H1 (cell line): ENCODE data around the gene PMM1. TPM values are rescaled to one million over a fixed set of nuclear protein-coding genes. Genes with fewer than 3 reads are reported as not detected.

Experiments
- ASH2L ChIP-seq: fragments of 200-600, 300-600 bp; sonication (generic); IDR thresholded peaks from one replicate; pipeline ENCODE4 v1.7.1; 2017; ENCODE audit warnings: low read length
- ATF2 ChIP-seq: IDR thresholded peaks from 2 replicates; pipeline ENCODE4 v1.6.1; 2012; ENCODE audit warnings: low read length, inconsistent platforms
- ATF3 ChIP-seq: IDR thresholded peaks from 2 replicates; pipeline ENCODE4 v1.6.1; 2011; ENCODE audit warnings: low read depth, mild to moderate bottlenecking, low read length; ENCODE audit not compliant: insufficient read depth
- BACH1 ChIP-seq: IDR thresholded peaks from 2 replicates; pipeline ENCODE4 v1.6.1; 2012; ENCODE audit warnings: low read length, improper control_type of control experiment
- CHD2 ChIP-seq: IDR thresholded peaks from 2 replicates; pipeline ENCODE4 v1.6.1; 2012; ENCODE audit warnings: low read length, improper control_type of control experiment
- CREB1 ChIP-seq: IDR thresholded peaks from 2 replicates; pipeline ENCODE4 v1.6.1; 2012; ENCODE audit warnings: inconsistent platforms
- CTBP2 ChIP-seq: IDR thresholded peaks from 2 replicates; pipeline ENCODE4 v1.7.0; 2011; ENCODE audit warnings: borderline replicate concordance, mild to moderate bottlenecking, moderate library complexity, mixed read lengths, low read length; ENCODE audit not compliant: insufficient read depth, insufficient read length
- EP300 ChIP-seq, 2 experiments: IDR thresholded peaks; 1 replicate in 1 of 2; 2 replicates in 1 of 2; pipeline ENCODE4 v1.6.1; 2011 to 2012; ENCODE audit warnings: low read depth in 2 of 2, low read length in 2 of 2, mild to moderate bottlenecking in 2 of 2, borderline replicate concordance in 1 of 2, inconsistent platforms in 1 of 2, moderate library complexity in 1 of 2
- HDAC2 ChIP-seq, 2 experiments: fragments of 300-600 bp in 1 of 2; sonication (generic) in 1 of 2; IDR thresholded peaks; 2 replicates each; pipeline ENCODE4 v1.6.1; 2011 to 2012; ENCODE audit warnings: low read depth in 2 of 2, low read length in 2 of 2, mild to moderate bottlenecking in 2 of 2, moderate library complexity in 2 of 2, borderline replicate concordance in 1 of 2, inconsistent platforms in 1 of 2
- KDM1A ChIP-seq: fragments of 200-600, 300-600 bp; sonication (generic); IDR thresholded peaks from 2 replicates; pipeline ENCODE4 v1.7.1; 2016; ENCODE audit warnings: mild to moderate bottlenecking, low read length, borderline replicate concordance
- KDM5A ChIP-seq: fragments of 200-600 bp; IDR thresholded peaks from 2 replicates; pipeline ENCODE4 v1.7.1; 2012; ENCODE audit warnings: mild to moderate bottlenecking, low read length, inconsistent platforms, mixed read lengths
- MAX ChIP-seq: IDR thresholded peaks from 2 replicates; pipeline ENCODE4 v1.6.1; 2012; ENCODE audit warnings: inconsistent platforms
- POLR2A ChIP-seq, 2 experiments: IDR thresholded peaks; 1 replicate in 1 of 2; 2 replicates in 1 of 2; pipeline ENCODE4 v1.6.1; 2011; ENCODE audit warnings: low read depth in 2 of 2, low read length in 2 of 2, mild to moderate bottlenecking in 2 of 2; ENCODE audit errors: control extremely low read depth in 1 of 2
- POLR2AphosphoS5 ChIP-seq: IDR thresholded peaks from 2 replicates; pipeline ENCODE4 v1.6.1; 2011; ENCODE audit warnings: low read depth, low read length
- RNF2 ChIP-seq: fragments of 200-900, 300-1000 bp; sonication (generic); IDR thresholded peaks from 2 replicates; pipeline ENCODE4 v1.7.1; 2016; ENCODE audit warnings: borderline replicate concordance, low read depth, mild to moderate bottlenecking, antibody characterized with exemption, low read length; ENCODE audit not compliant: poor library complexity, severe bottlenecking; ENCODE audit errors: missing control alignments
- SIN3A ChIP-seq, 2 experiments: IDR thresholded peaks in 1 of 2; conservative IDR thresholded peaks in 1 of 2; 2 replicates each; pipeline ENCODE4 v1.6.1; 2011 to 2012; ENCODE audit warnings: low read length in 2 of 2, improper control_type of control experiment in 1 of 2, low read depth in 1 of 2, mild to moderate bottlenecking in 1 of 2
- SRF ChIP-seq: IDR thresholded peaks from 2 replicates; pipeline ENCODE4 v1.6.1; 2011; ENCODE audit warnings: mild to moderate bottlenecking, low read depth, low read length, moderate library complexity
- TAF1 ChIP-seq: IDR thresholded peaks from 2 replicates; pipeline ENCODE4 v1.6.1; 2011; ENCODE audit warnings: mild to moderate bottlenecking, low read depth, low read length
- TAF7 ChIP-seq: optimal IDR thresholded peaks from 2 replicates; pipeline ENCODE3; 2011; ENCODE audit warnings: low read depth, mild to moderate bottlenecking, inconsistent platforms, low read length, moderate library complexity, borderline replicate concordance
- TCF12 ChIP-seq: IDR thresholded peaks from 2 replicates; pipeline ENCODE4 v1.6.1; 2011; ENCODE audit warnings: low read depth, mild to moderate bottlenecking, low read length
- polyA plus RNA-seq, 7 experiments: library from polyadenylated mRNA; depleted of rRNA in 3 of 7; stranded (reverse) in 5 of 7; unstranded in 2 of 7; fragments of >200 nt in 5 of 7; fragments of 200-250 nt in 2 of 7; gene quantifications; 1 replicate in 5 of 7; 2 replicates in 1 of 7; 4 replicates in 1 of 7; pipeline versions ENCODE4 v1.2.1 to v1.2.3, GENCODE V29; 2011 to 2013; ENCODE audit warnings: missing spikeins in 2 of 7, mixed read lengths in 2 of 7
- total RNA-seq: library from RNA; stranded (reverse); fragmentation: NEBNext Ultra II Directional; extraction: Animal tissue kit (Norgen Biotek cat#: 25700); gene quantifications from 2 replicates; pipeline ENCODE4 v1.2.1, GENCODE V29; 2021

The PMM1 gene
- total and polyA plus RNA-seq, 2 of the 8 experiments (the other 6 are each of a cell fraction or from before 2014, with no cell fraction given), result 11.3 to 20.0 TPM

- peak; percentile 90 for TF ChIP-seq MAX
- peak; percentile 9 to 98; a peak in 3 of 4 replicates for TF ChIP-seq HDAC2 (IDR thresholded peaks at IDR 0.05; ENCODE audit: borderline replicate concordance in 1 of 2, low read depth in 2 of 2, low read length in 2 of 2)
- TF ChIP-seq EP300 (IDR thresholded peaks at IDR 0.05; ENCODE audit: borderline replicate concordance in 1 of 2, low read depth in 2 of 2, low read length in 2 of 2), result no peak
- no peak for TF ChIP-seq TAF7
- peak; percentile 66; the same call in 1 of the 2 replicates for TF ChIP-seq POLR2AphosphoS5
- TF ChIP-seq CTBP2, result no peak
- TF ChIP-seq ATF2, result no peak
- no peak for TF ChIP-seq KDM5A
- peak; percentile 59; the same call in 1 of the 2 replicates for TF ChIP-seq CHD2
- TF ChIP-seq ASH2L, result peak; percentile 65
- peak; percentile 94 for TF ChIP-seq BACH1
- no peak for TF ChIP-seq TCF12
- peak; percentile 17; the same call in 1 of the 2 replicates for TF ChIP-seq KDM1A
- TF ChIP-seq SRF, result no peak
- TF ChIP-seq CREB1, result no peak; the same call in 1 of the 2 replicates
- peak in 1 of 2 experiments; percentile 58; a peak in 2 of 3 replicates for TF ChIP-seq POLR2A (IDR thresholded peaks at IDR 0.05; ENCODE audit: control extremely low read depth in 1 of 2, low read depth in 2 of 2, low read length in 2 of 2)
- TF ChIP-seq ATF3, result no peak
- no peak for TF ChIP-seq RNF2
- peak; percentile 15 to 85; a peak in 2 of 4 replicates for TF ChIP-seq SIN3A (conservative IDR thresholded peaks at IDR 0.05 in 1 of 2, IDR thresholded peaks at IDR 0.05 in 1 of 2; ENCODE audit: low read depth in 1 of 2, low read length in 2 of 2)
- TF ChIP-seq TAF1, result 0 out of 2 replicates have a peak, but pooled peaks have one; percentile 28
These were observed 45.6 kb downstream of the PMM1 start, which contains the start of gene POLR3H (continued) for GRCh38 chr22:41543854-41544670.
